Measurements from ENCODE around the gene GALNT10.

The GALNT10 gene

DNA sequence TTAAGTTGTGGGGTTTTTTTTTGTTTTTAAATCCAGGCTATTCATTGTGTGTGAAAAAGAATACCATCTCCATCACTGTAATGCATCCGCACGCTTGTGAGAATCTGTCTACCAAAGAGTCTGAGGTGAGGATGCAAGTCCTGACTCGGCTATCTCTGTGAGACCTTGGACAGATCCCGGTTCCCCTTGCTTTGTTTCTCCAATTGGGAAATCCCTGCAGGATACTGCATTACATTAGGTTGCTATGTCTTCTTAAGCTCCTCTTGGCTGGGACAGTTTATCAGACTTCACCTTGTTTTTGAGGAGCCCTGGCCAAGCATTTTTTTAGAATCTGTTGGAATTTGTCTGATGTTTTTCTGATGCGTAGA is 46.8 kb downstream of the GALNT10 start:
- H3K4me3 ChIP-seq (ENCODE audit: low read depth, low read length): no peak overlapping the region
- TF ChIP-seq CTCF (IDR thresholded peaks at IDR 0.05; ENCODE audit: low read depth, low read length): no peak

GRCh38 chr5:154237946-154238345 is 47.4 kb downstream of the GALNT10 start:
- TF ChIP-seq CTCF (IDR thresholded peaks at IDR 0.05; ENCODE audit: low read depth, low read length): no peak

GRCh38 chr5:154238776-154239481 is 48.4 kb downstream of the GALNT10 start:
- TF ChIP-seq CTCF (IDR thresholded peaks at IDR 0.05; ENCODE audit: low read depth, low read length): no peak
- H3K4me3 ChIP-seq (ENCODE audit: low read depth, low read length): no peak overlapping the region

More at GRCh38 chr5:154237946-154238345, 47.4 kb downstream of the GALNT10 start:
- no peak overlapping the region for H3K4me3 ChIP-seq (ENCODE audit: low read depth, low read length)

- H3K4me3 ChIP-seq (ENCODE audit: low read depth, low read length): no peak overlapping the region
Measured at GRCh38 chr5:154240595-154240994, 50.1 kb downstream of the GALNT10 start.

GRCh38 chr5:154241021-154241420 is 50.5 kb downstream of the GALNT10 start:
- no peak overlapping the region for H3K4me3 ChIP-seq (ENCODE audit: low read depth, low read length)
- no peak for TF ChIP-seq CTCF (IDR thresholded peaks at IDR 0.05; ENCODE audit: low read depth, low read length)

More at GRCh38 chr5:154240595-154240994, 50.1 kb downstream of the GALNT10 start:
- TF ChIP-seq CTCF (IDR thresholded peaks at IDR 0.05; ENCODE audit: low read depth, low read length): no peak

- TF ChIP-seq CTCF (IDR thresholded peaks at IDR 0.05; ENCODE audit: low read depth, low read length): no peak
- no peak overlapping the region for H3K4me3 ChIP-seq (ENCODE audit: low read depth, low read length)
Measured at GRCh38 chr5:154242442-154242841, 51.9 kb downstream of the GALNT10 start.

GRCh38 chr5:154242964-154243376 is 52.4 kb downstream of the GALNT10 start:
- no peak for TF ChIP-seq CTCF (IDR thresholded peaks at IDR 0.05; ENCODE audit: low read depth, low read length)
- H3K4me3 ChIP-seq (ENCODE audit: low read depth, low read length): no peak overlapping the region

All from WI38 (cell line).